Upper lobe of right lung (tissue), 1 donor: ENCODE data around the gene GPR137. TPM values are rescaled to one million over a fixed set of nuclear protein-coding genes. Genes with fewer than 3 reads are reported as not detected.

Experiments
- ATAC-seq: fragments of 200-7000 bp; cut with Tn5 transposase; one replicate; pipeline ENCODE4 v1.9.1; 2020; ENCODE audit warnings: mild to moderate bottlenecking, moderate library complexity
- DNase-seq: peaks from one replicate; pipeline ENCODE4 v3.0.0-alpha.2; 2020
- H3K27ac ChIP-seq: fragments of 200-600 bp; one replicate; pipeline ENCODE4 v1.8.0; 2022
- H3K27me3 ChIP-seq: fragments of 200-600 bp; one replicate; pipeline ENCODE4 v1.8.0; 2022; ENCODE audit warnings: mild to moderate bottlenecking
- H3K36me3 ChIP-seq: fragments of 200-600 bp; one replicate; pipeline ENCODE4 v1.8.0; 2022
- H3K4me1 ChIP-seq: fragments of 200-600 bp; one replicate; pipeline ENCODE4 v1.8.0; 2022
- H3K4me3 ChIP-seq: fragments of 200-600 bp; one replicate; pipeline ENCODE4 v1.8.0; 2022; ENCODE audit warnings: mild to moderate bottlenecking
- H3K9me3 ChIP-seq: fragments of 200-600 bp; one replicate; pipeline ENCODE4 v1.8.0; 2022
- CTCF ChIP-seq: fragments of 200-600 bp; IDR thresholded peaks from one replicate; pipeline ENCODE4 v1.8.0; 2022; ENCODE audit warnings: antibody characterized with exemption
- intact Hi-C: fragments of 100-400 bp; cut with DNase I; formaldehyde crosslinking; loops from one replicate; pipeline ENCODE4 v1.11.0; 2022
- total RNA-seq: library from RNA; stranded (reverse); fragmentation: NEBNext Ultra II Directional; extraction: Animal tissue kit (Norgen Biotek cat#: 25700); gene quantifications from one replicate; pipeline ENCODE4 v1.2.1, GENCODE V29; 2021
- donor health status: DM: no; HTN: yes; CAD: no; lungs with severe emphysema.

Gene GPR137
- total RNA-seq, 1 donor from 2014 or later, result 38.6 TPM

GRCh38 chr11:64290352-64291261, 5.0 kb downstream of the GPR137 start:
- Histone ChIP-seq H3K27me3 (peaks cover 44% of the 10 kb centered on the region), H3K9me3 (no peaks in the 10 kb centered on the region), H3K36me3 (no peaks in the 10 kb centered on the region), H3K4me3 (no peak overlapping the region), H3K4me1 (peaks cover 8% of the 10 kb centered on the region), H3K27ac (no peak overlapping the region)
- no peak for TF ChIP-seq CTCF
- no peak for DNase-seq
- ATAC-seq, result no peak
- intact Hi-C loops, result no loop called here

- Histone ChIP-seq H3K9me3 (no peaks in the 10 kb centered on the region), H3K4me3 (peak within 1 kb of the TSS; percentile 36), H3K27me3 (peaks cover 45% of the 10 kb centered on the region), H3K4me1 (peaks cover 4% of the 10 kb centered on the region), H3K36me3 (no peaks in the 10 kb centered on the region), H3K27ac (no peak within 1 kb of the TSS)
- no peak for TF ChIP-seq CTCF
- DNase-seq (no peak), ATAC-seq (no peak)
- intact Hi-C loops, result no loop called here
These were observed 5.7 kb downstream of the GPR137 start, which contains the start of gene KCNK4 for GRCh38 chr11:64291262-64291751. Gene KCNK4 (plus strand): TSS chr11:64291302. CDS start chr11:64293019, 1,717 bp downstream.

GRCh38 chr11:64291752-64292459, 6.3 kb downstream of the GPR137 start:
- no peaks in the 10 kb centered on the region for H3K9me3 ChIP-seq
- H3K27ac ChIP-seq, result no peak overlapping the region
- H3K4me3 ChIP-seq, result peak overlapping the region; percentile 36
- peaks cover 51% of the 10 kb centered on the region for H3K27me3 ChIP-seq
- no peaks in the 10 kb centered on the region for H3K36me3 ChIP-seq
- intact Hi-C loops, result no loop called here
- TF ChIP-seq CTCF, result no peak
- peak; percentile 2 for ATAC-seq
- no peak for DNase-seq
- no peaks in the 10 kb centered on the region for H3K4me1 ChIP-seq

GRCh38 chr11:64292460-64293254, 7.0 kb downstream of the GPR137 start:
- peaks cover 59% of the 10 kb centered on the region for H3K27me3 ChIP-seq
- no peak for TF ChIP-seq CTCF
- ATAC-seq (peak; percentile 3), DNase-seq (no peak)
- H3K9me3 ChIP-seq, result no peaks in the 10 kb centered on the region
- no peaks in the 10 kb centered on the region for H3K36me3 ChIP-seq
- peak overlapping the region; percentile 36 for H3K4me3 ChIP-seq
- no peak overlapping the region for H3K27ac ChIP-seq
- intact Hi-C loops, result no loop called here
- no peaks in the 10 kb centered on the region for H3K4me1 ChIP-seq

GRCh38 chr11:64294774-64295173, 9.1 kb downstream of the GPR137 start:
- Histone ChIP-seq H3K9me3 (no peaks in the 10 kb centered on the region), H3K4me1 (peaks cover 9% of the 10 kb centered on the region), H3K36me3 (no peaks in the 10 kb centered on the region), H3K4me3 (no peak overlapping the region), H3K27ac (no peak overlapping the region), H3K27me3 (peaks cover 79% of the 10 kb centered on the region)
- no peak for ATAC-seq
- no peak for DNase-seq
- intact Hi-C loops, result no loop called here
- no peak for TF ChIP-seq CTCF
